NCI-H128 (cell line): ENCODE measurements around the gene BGLAP.
A peak's percentile ranks its signal among the peaks of the same experiment; 100 is the strongest.
"Not testable (repeated sequence)": the region's sequence is repeated elsewhere in the genome, so short reads cannot be mapped to it uniquely, and the experiment has no call there.

Experiments used
- DNase-seq: peaks from one replicate; lab custom pipeline; 2025; ENCODE audit not compliant: unreplicated experiment; lab: John Stamatoyannopoulos, UW

The BGLAP gene

GRCh38 chr1:156241926-156242325, at the start of gene BGLAP:
Gene BGLAP (plus strand): TSS chr1:156242184. CDS start chr1:156242232, 48 bp downstream.
- DNase-seq, result no peak

GRCh38 chr1:156193208-156193487, 48.8 kb upstream of the BGLAP start:
- DNase-seq, result no peak

- peak; percentile 99 for DNase-seq
Measured at GRCh38 chr1:156193488-156194299, 48.3 kb upstream of the BGLAP start, which contains the start of gene SLC25A44. Gene SLC25A44 (plus strand): TSS chr1:156194104. CDS start chr1:156199848, 5,744 bp downstream.

GRCh38 chr1:156194300-156194652, 47.7 kb upstream of the BGLAP start:
- DNase-seq, result no peak

GRCh38 chr1:156195853-156196252, 46.1 kb upstream of the BGLAP start:
- no peak for DNase-seq

GRCh38 chr1:156196445-156196844, 45.5 kb upstream of the BGLAP start:
- no peak for DNase-seq

GRCh38 chr1:156198831-156199349, 43.1 kb upstream of the BGLAP start:
- no peak for DNase-seq

- no peak for DNase-seq
Measured at GRCh38 chr1:156200044-156200443, 41.9 kb upstream of the BGLAP start.

- DNase-seq, result no peak
Measured at GRCh38 chr1:156203331-156203730, 38.7 kb upstream of the BGLAP start.

GRCh38 chr1:156204686-156205085, 37.3 kb upstream of the BGLAP start:
- no peak for DNase-seq

GRCh38 chr1:156211243-156211642, 30.7 kb upstream of the BGLAP start:
- no peak for DNase-seq

- DNase-seq, result no peak
Measured at GRCh38 chr1:156212130-156212529, 29.9 kb upstream of the BGLAP start.

- peak; percentile 96 for DNase-seq
Measured at GRCh38 chr1:156212833-156213643, 28.9 kb upstream of the BGLAP start, which contains the start of gene PMF1. Gene PMF1 (plus strand): TSS chr1:156213007. CDS start chr1:156213016, 9 bp downstream.

GRCh38 chr1:156213644-156213966, 28.4 kb upstream of the BGLAP start:
- no peak for DNase-seq

- DNase-seq, result no peak
Measured at GRCh38 chr1:156214024-156214748, 27.8 kb upstream of the BGLAP start.

- not testable (repeated sequence) for DNase-seq
Measured at GRCh38 chr1:156216361-156217086, 25.5 kb upstream of the BGLAP start.

GRCh38 chr1:156217871-156218270, 24.1 kb upstream of the BGLAP start:
- no peak for DNase-seq

- no peak for DNase-seq
Measured at GRCh38 chr1:156220226-156220625, 21.8 kb upstream of the BGLAP start.

GRCh38 chr1:156221986-156222692, 19.8 kb upstream of the BGLAP start:
- no peak for DNase-seq

GRCh38 chr1:156225677-156226014, 16.3 kb upstream of the BGLAP start:
- DNase-seq, result no peak
